ENCODE results near the gene TSPAN13. TPM values are rescaled to one million over a fixed set of nuclear protein-coding genes. Genes with fewer than 3 reads are reported as not detected.

The TSPAN13 gene
- total RNA-seq, 1 experiment from 2014 or later, result 32.7 TPM

DNA sequence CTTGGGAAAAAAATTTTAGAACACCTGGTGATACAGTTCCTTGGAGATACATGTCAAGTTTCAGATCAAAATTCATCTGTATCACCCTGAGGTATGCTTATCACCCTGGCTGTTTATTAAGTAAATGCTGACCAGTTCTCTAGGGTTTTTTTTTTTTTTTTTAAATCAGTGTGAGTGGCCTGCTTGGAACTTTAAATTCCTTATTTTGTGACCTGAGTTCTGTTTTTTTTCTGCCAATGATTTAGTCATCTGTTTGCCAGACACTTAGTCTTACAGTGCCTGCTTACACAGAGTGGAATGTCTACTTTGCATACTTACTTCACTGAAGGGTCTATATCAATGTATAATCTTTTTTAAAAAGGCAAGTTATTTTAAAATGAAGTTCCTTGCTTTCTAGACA lies 1.8 kb downstream of the TSPAN13 start (continued):
- TF ChIP-seq, protein P1, sequence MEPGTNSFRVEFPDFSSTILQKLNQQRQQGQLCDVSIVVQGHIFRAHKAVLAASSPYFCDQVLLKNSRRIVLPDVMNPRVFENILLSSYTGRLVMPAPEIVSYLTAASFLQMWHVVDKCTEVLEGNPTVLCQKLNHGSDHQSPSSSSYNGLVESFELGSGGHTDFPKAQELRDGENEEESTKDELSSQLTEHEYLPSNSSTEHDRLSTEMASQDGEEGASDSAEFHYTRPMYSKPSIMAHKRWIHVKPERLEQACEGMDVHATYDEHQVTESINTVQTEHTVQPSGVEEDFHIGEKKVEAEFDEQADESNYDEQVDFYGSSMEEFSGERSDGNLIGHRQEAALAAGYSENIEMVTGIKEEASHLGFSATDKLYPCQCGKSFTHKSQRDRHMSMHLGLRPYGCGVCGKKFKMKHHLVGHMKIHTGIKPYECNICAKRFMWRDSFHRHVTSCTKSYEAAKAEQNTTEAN (CRISPR knock-in tag; IDR thresholded peaks at IDR 0.05), result no peak
- no peak for TF ChIP-seq USF1 (CRISPR knock-in tag; IDR thresholded peaks at IDR 0.05)

GRCh38 chr7:16758036-16758435 lies 4.5 kb downstream of the TSPAN13 start:
- H3K27ac Mint-ChIP-seq, result no peak overlapping the region
- ATAC-seq, result no peak
- no peak for DNase-seq (ENCODE audit: low spot score)
- ChIA-PET POLR2A (no interaction called here), CTCF (interaction anchor here (1.3 kb wide), 1 partner anchor 43 kb away, joined by 4 read pairs; no protein-coding TSS in a partner anchor)
- no peaks in the 10 kb centered on the region for H3K9me3 Mint-ChIP-seq
- H3K36me3 Mint-ChIP-seq, result 0 out of 2 replicates have a peak, but pooled peaks cover 2% of the 10 kb centered on the region
- TF ChIP-seq TEAD4 (CRISPR knock-in tag; IDR thresholded peaks at IDR 0.05), result no peak
- TF ChIP-seq ZNF263 (CRISPR knock-in tag; IDR thresholded peaks at IDR 0.05; ENCODE audit: low read depth), result no peak
- TF ChIP-seq ATF3 (CRISPR knock-in tag; conservative IDR thresholded peaks at IDR 0.05), result no peak
- TF ChIP-seq IRF1 (CRISPR knock-in tag; IDR thresholded peaks at IDR 0.05), result no peak
- TF ChIP-seq ZMAT4 (CRISPR knock-in tag; IDR thresholded peaks at IDR 0.05), result no peak
- TF ChIP-seq, protein P2, sequence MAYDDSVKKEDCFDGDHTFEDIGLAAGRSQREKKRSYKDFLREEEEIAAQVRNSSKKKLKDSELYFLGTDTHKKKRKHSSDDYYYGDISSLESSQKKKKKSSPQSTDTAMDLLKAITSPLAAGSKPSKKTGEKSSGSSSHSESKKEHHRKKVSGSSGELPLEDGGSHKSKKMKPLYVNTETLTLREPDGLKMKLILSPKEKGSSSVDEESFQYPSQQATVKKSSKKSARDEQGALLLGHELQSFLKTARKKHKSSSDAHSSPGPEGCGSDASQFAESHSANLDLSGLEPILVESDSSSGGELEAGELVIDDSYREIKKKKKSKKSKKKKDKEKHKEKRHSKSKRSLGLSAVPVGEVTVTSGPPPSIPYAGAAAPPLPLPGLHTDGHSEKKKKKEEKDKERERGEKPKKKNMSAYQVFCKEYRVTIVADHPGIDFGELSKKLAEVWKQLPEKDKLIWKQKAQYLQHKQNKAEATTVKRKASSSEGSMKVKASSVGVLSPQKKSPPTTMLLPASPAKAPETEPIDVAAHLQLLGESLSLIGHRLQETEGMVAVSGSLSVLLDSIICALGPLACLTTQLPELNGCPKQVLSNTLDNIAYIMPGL (CRISPR knock-in tag; IDR thresholded peaks at IDR 0.05), result no peak
- no peak for TF ChIP-seq TEAD1 (CRISPR knock-in tag; IDR thresholded peaks at IDR 0.05)
- TF ChIP-seq SOX15 (CRISPR knock-in tag; IDR thresholded peaks at IDR 0.05), result no peak
- TF ChIP-seq CREM (CRISPR knock-in tag; IDR thresholded peaks at IDR 0.05), result no peak
- TF ChIP-seq ZNF317 (CRISPR knock-in tag; IDR thresholded peaks at IDR 0.05; ENCODE audit: borderline replicate concordance, low read depth), result no peak
- TF ChIP-seq JAZF1 (CRISPR knock-in tag; IDR thresholded peaks at IDR 0.05), result no peak
- TF ChIP-seq, protein P3, sequence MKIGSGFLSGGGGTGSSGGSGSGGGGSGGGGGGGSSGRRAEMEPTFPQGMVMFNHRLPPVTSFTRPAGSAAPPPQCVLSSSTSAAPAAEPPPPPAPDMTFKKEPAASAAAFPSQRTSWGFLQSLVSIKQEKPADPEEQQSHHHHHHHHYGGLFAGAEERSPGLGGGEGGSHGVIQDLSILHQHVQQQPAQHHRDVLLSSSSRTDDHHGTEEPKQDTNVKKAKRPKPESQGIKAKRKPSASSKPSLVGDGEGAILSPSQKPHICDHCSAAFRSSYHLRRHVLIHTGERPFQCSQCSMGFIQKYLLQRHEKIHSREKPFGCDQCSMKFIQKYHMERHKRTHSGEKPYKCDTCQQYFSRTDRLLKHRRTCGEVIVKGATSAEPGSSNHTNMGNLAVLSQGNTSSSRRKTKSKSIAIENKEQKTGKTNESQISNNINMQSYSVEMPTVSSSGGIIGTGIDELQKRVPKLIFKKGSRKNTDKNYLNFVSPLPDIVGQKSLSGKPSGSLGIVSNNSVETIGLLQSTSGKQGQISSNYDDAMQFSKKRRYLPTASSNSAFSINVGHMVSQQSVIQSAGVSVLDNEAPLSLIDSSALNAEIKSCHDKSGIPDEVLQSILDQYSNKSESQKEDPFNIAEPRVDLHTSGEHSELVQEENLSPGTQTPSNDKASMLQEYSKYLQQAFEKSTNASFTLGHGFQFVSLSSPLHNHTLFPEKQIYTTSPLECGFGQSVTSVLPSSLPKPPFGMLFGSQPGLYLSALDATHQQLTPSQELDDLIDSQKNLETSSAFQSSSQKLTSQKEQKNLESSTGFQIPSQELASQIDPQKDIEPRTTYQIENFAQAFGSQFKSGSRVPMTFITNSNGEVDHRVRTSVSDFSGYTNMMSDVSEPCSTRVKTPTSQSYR (CRISPR knock-in tag; IDR thresholded peaks at IDR 0.05), result no peak
- TF ChIP-seq NR1H2 (CRISPR knock-in tag; IDR thresholded peaks at IDR 0.05), result no peak
- TF ChIP-seq CTCF (IDR thresholded peaks at IDR 0.05), result no peak
- TF ChIP-seq, protein P4, sequence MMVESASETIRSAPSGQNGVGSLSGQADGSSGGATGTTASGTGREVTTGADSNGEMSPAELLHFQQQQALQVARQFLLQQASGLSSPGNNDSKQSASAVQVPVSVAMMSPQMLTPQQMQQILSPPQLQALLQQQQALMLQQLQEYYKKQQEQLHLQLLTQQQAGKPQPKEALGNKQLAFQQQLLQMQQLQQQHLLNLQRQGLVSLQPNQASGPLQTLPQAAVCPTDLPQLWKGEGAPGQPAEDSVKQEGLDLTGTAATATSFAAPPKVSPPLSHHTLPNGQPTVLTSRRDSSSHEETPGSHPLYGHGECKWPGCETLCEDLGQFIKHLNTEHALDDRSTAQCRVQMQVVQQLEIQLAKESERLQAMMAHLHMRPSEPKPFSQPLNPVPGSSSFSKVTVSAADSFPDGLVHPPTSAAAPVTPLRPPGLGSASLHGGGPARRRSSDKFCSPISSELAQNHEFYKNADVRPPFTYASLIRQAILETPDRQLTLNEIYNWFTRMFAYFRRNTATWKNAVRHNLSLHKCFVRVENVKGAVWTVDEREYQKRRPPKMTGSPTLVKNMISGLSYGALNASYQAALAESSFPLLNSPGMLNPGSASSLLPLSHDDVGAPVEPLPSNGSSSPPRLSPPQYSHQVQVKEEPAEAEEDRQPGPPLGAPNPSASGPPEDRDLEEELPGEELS (CRISPR knock-in tag; IDR thresholded peaks at IDR 0.05), result no peak
- TF ChIP-seq ZNF219 (CRISPR knock-in tag; IDR thresholded peaks at IDR 0.05; ENCODE audit: borderline replicate concordance), result no peak
- TF ChIP-seq CREB1 (CRISPR knock-in tag; IDR thresholded peaks at IDR 0.05), result no peak
- no peak overlapping the region for H3K4me3 Mint-ChIP-seq
- peaks cover 44% of the 10 kb centered on the region for H3K4me1 Mint-ChIP-seq
- 0 out of 2 replicates have a peak, but pooled peaks cover 8% of the 10 kb centered on the region for H3K27me3 Mint-ChIP-seq (ENCODE audit: low read depth)

Measured in WTC11 (cell line).